NCI-H1436 treated with DMSO at 0.1 percent for 48 hours (cell line): Measurements from ENCODE around the gene MAST2.

Source experiments
- DNase-seq: peaks from one replicate; lab custom pipeline; 2025; lab: John Stamatoyannopoulos, UW

The MAST2 gene

GRCh38 chr1:45982359-45982758, 178.9 kb downstream of the MAST2 start:
- DNase-seq, result no peak

GRCh38 chr1:45983967-45984366, 180.6 kb downstream of the MAST2 start:
- DNase-seq, result no peak

GRCh38 chr1:45987204-45987603, 183.8 kb downstream of the MAST2 start:
- DNase-seq, result no peak

GRCh38 chr1:45989249-45989648, 185.8 kb downstream of the MAST2 start:
- DNase-seq, result no peak

- DNase-seq, result no peak
These were observed 191.0 kb downstream of the MAST2 start for GRCh38 chr1:45994423-45994822.

- DNase-seq, result no peak
These were observed 191.9 kb downstream of the MAST2 start for GRCh38 chr1:45995298-45995697.

GRCh38 chr1:45998020-45998617, 194.7 kb downstream of the MAST2 start:
- no peak for DNase-seq

- no peak for DNase-seq
These were observed 196.1 kb downstream of the MAST2 start for GRCh38 chr1:45999507-45999906.

- no peak for DNase-seq
These were observed 197.8 kb downstream of the MAST2 start for GRCh38 chr1:46001081-46001785.

- no peak for DNase-seq
These were observed 199.2 kb downstream of the MAST2 start for GRCh38 chr1:46002551-46003150.

- DNase-seq, result no peak
These were observed 199.9 kb downstream of the MAST2 start for GRCh38 chr1:46003315-46003714.

GRCh38 chr1:46004492-46004891, 201.1 kb downstream of the MAST2 start:
- no peak for DNase-seq

GRCh38 chr1:46005594-46005993, 202.2 kb downstream of the MAST2 start:
- no peak for DNase-seq

- DNase-seq, result no peak
These were observed 205.2 kb downstream of the MAST2 start for GRCh38 chr1:46008585-46008984.

- DNase-seq, result no peak
These were observed 207.2 kb downstream of the MAST2 start for GRCh38 chr1:46010611-46011010.

GRCh38 chr1:46011121-46011695, 207.8 kb downstream of the MAST2 start:
- no peak for DNase-seq

- no peak for DNase-seq
These were observed 208.8 kb downstream of the MAST2 start for GRCh38 chr1:46012236-46012635.

GRCh38 chr1:46013581-46013980, 210.2 kb downstream of the MAST2 start:
- no peak for DNase-seq

GRCh38 chr1:46017876-46018503, 214.6 kb downstream of the MAST2 start:
- DNase-seq, result no peak

GRCh38 chr1:46019348-46019747, 215.9 kb downstream of the MAST2 start:
- no peak for DNase-seq

GRCh38 chr1:46020010-46020409, 216.6 kb downstream of the MAST2 start:
- no peak for DNase-seq
